GM12865 (cell line): ENCODE measurements around the gene LRRC4C.

Experiments
- DNase-seq: peaks from one replicate; pipeline ENCODE4 v3.0.0; 2010; ENCODE audit warnings: low read depth
- H3K4me3 ChIP-seq: 2 replicates; pipeline ENCODE4 v1.5.1; 2011; ENCODE audit warnings: mild to moderate bottlenecking, low read depth, low read length, control low read depth
- CTCF ChIP-seq: IDR thresholded peaks from 2 replicates; pipeline ENCODE4 v1.5.1; 2011; ENCODE audit warnings: low read length, control low read depth, low read depth, inconsistent platforms; ENCODE audit not compliant: insufficient read depth; ENCODE audit errors: missing control alignments

Gene LRRC4C

GRCh38 chr11:40286137-40286536 lies 1173.3 kb downstream of the LRRC4C start:
- TF ChIP-seq CTCF: no peak
- DNase-seq: no peak
- no peak overlapping the region for H3K4me3 ChIP-seq

GRCh38 chr11:40285558-40285957 lies 1173.9 kb downstream of the LRRC4C start:
- DNase-seq: no peak
- no peak overlapping the region for H3K4me3 ChIP-seq
- no peak for TF ChIP-seq CTCF

GRCh38 chr11:40281052-40281580 lies 1178.3 kb downstream of the LRRC4C start:
- DNase-seq: no peak
- TF ChIP-seq CTCF: no peak
- H3K4me3 ChIP-seq: no peak overlapping the region

- no peak overlapping the region for H3K4me3 ChIP-seq
- DNase-seq: no peak
- no peak for TF ChIP-seq CTCF
Observed at GRCh38 chr11:40280159-40281051, 1179.0 kb downstream of the LRRC4C start.

- H3K4me3 ChIP-seq: no peak overlapping the region
- no peak for TF ChIP-seq CTCF
- DNase-seq: no peak
Observed at GRCh38 chr11:40276960-40277359, 1182.5 kb downstream of the LRRC4C start.

GRCh38 chr11:40274017-40274416 lies 1185.4 kb downstream of the LRRC4C start:
- no peak for DNase-seq
- no peak overlapping the region for H3K4me3 ChIP-seq
- TF ChIP-seq CTCF: no peak
